A549 (cell line): ENCODE data around the gene FAM3A. TPM values are rescaled to one million over a fixed set of nuclear protein-coding genes. Genes with fewer than 3 reads are reported as not detected.
"Not testable (repeated sequence)": the region's sequence is repeated elsewhere in the genome, so short reads cannot be mapped to it uniquely, and the experiment has no call there.

Source experiments
- ATAC-seq, 2 experiments: fragments of 200-7000 bp in 1 of 2; fragments of >200 bp in 1 of 2; cut with Nextera tagmentation in 1 of 2; cut with Tn5 transposase in 1 of 2; 3 replicates each; pipeline versions ENCODE4 v1.8.0 to v1.9.1; 2018 to 2020; ENCODE audit warnings: mild to moderate bottlenecking in 1 of 2, moderate library complexity in 1 of 2
- CTCF ChIA-PET: fragments of 300-600 bp; sonication (Branson Sonifier 250); formaldehyde crosslinking; extraction: SDS; loops from one replicate; lab custom pipeline; 2021; ENCODE audit warnings: antibody characterized with exemption, inconsistent platforms; lab: Yijun Ruan, JAX
- POLR2A ChIA-PET: fragments of 350-600 bp; formaldehyde crosslinking; extraction: SDS; loops from one replicate; lab custom pipeline; 2021; ENCODE audit warnings: antibody characterized with exemption, inconsistent platforms; lab: Yijun Ruan, JAX
- DNase-seq, 2 experiments: peaks; one replicate each; pipeline versions ENCODE4 v3.0.0 to v3.0.0-alpha.2; 2011 to 2016; ENCODE audit warnings: low read depth in 1 of 2, low spot score in 1 of 2
- FAIRE-seq: peaks from 2 replicates; lab custom pipeline; 2011; peaks lifted over from hg19 to GRCh38; lab: Jason Lieb, UNC
- H3K27ac ChIP-seq, 2 experiments: fragments of >200 bp; sonication (Bioruptor Twin); formaldehyde crosslinking; 3 replicates each; pipeline ENCODE4 v1.5.1; 2016 to 2017
- H3K4me1 ChIP-seq: fragments of >200 bp; sonication (Bioruptor Twin); formaldehyde crosslinking; 3 replicates; pipeline ENCODE4 v1.6.1; 2016
- H3K4me2 ChIP-seq: fragments of >200 bp; sonication (Bioruptor Twin); formaldehyde crosslinking; 3 replicates; pipeline ENCODE4 v1.6.1; 2016
- H3K4me3 ChIP-seq: fragments of >200 bp; sonication (Bioruptor Twin); formaldehyde crosslinking; 3 replicates; pipeline ENCODE4 v1.5.1; 2016
- H3K9me3 ChIP-seq: fragments of >200 bp; sonication (Bioruptor Twin); formaldehyde crosslinking; 3 replicates; pipeline ENCODE4 v1.6.1; 2016
- HOXA7 ChIP-seq: fragments of 250-450 bp; sonication (Bioruptor Pico); IDR thresholded peaks from 2 replicates; pipeline ENCODE4 v1.5.0; 2020; ENCODE audit warnings: mild to moderate bottlenecking, moderate library complexity
- JUN ChIP-seq, 2 experiments: fragments of >200 bp; sonication (Bioruptor Twin); formaldehyde crosslinking; IDR thresholded peaks; 2 replicates in 1 of 2; 3 replicates in 1 of 2; pipeline ENCODE4 v1.6.1; 2016 to 2017
- MYC ChIP-seq: IDR thresholded peaks from 2 replicates; pipeline ENCODE4 v1.6.1; 2012; ENCODE audit warnings: mild to moderate bottlenecking, inconsistent platforms, low read length, improper control_type of control experiment, borderline replicate concordance
- PHF8 ChIP-seq: fragments of 200-600 bp; sonication (generic); IDR thresholded peaks from 2 replicates; pipeline ENCODE4 v1.6.1; 2016; ENCODE audit warnings: low read depth, mild to moderate bottlenecking, antibody characterized with exemption, moderate library complexity, borderline replicate concordance
- POLR2A ChIP-seq: IDR thresholded peaks from 2 replicates; pipeline ENCODE4 v1.6.1; 2012; ENCODE audit warnings: mild to moderate bottlenecking, low read length
- POLR2AphosphoS2 ChIP-seq: conservative IDR thresholded peaks from 2 replicates; pipeline ENCODE4 v1.6.1; 2012; ENCODE audit warnings: low read length, improper control_type of control experiment, inconsistent platforms
- WGBS: methylation state at CpG from one replicate; pipeline ENCODE4 v1.1.6; 2017; ENCODE audit errors: missing lambda C conversion rate; 5-methylcytosine and 5-hydroxymethylcytosine counted together
- polyA minus RNA-seq: library from RNA; depleted of rRNA, polyadenylated mRNA; stranded (reverse); fragments of >200 nt; gene quantifications from 2 replicates; pipeline ENCODE4 v1.2.3, GENCODE V29; 2011; rRNA and poly(A)+ RNA removed
- polyA plus RNA-seq, 4 experiments: library from polyadenylated mRNA; depleted of rRNA in 3 of 4; stranded (reverse); fragments of >200 nt; fragmentation: RNase III in 1 of 4; extraction: RNeasy Plus Mini Kit Qiagen cat#74134 plus additional on column Dnase treatment in 1 of 4; gene quantifications; 2 replicates in 3 of 4; 3 replicates in 1 of 4; pipeline ENCODE4 v1.2.3, GENCODE V29; 2011 to 2017
- TF ChIP-seq, protein P1 (sequence below): fragments of >200 bp; sonication (Bioruptor Twin); formaldehyde crosslinking; IDR thresholded peaks from 3 replicates; pipeline ENCODE4 v1.6.1; 2016
- TF ChIP-seq, protein P2 (sequence below): fragments of 450-650 bp; IDR thresholded peaks from 2 replicates; pipeline ENCODE4 v1.6.1; 2014; ENCODE audit warnings: antibody characterized with exemption
- TF ChIP-seq, protein P3 (sequence below): IDR thresholded peaks from 2 replicates; pipeline ENCODE4 v1.6.1; 2012; ENCODE audit warnings: low read depth, borderline replicate concordance

Gene FAM3A
- 18.6 and 21.7 TPM in 2 replicates for polyA plus RNA-seq (2011; rRNA removed)
- 47.8 and 55.1 TPM in 2 replicates for polyA plus RNA-seq (2012; cell fraction: cytosol; rRNA removed)
- polyA plus RNA-seq (2012; cell fraction: nucleus; rRNA removed), result 93.9 and 105 TPM in 2 replicates
- 33.2 to 40.6 TPM (median 36.7 TPM) in 3 replicates for polyA plus RNA-seq (2017; fragmentation: RNase III; extraction: RNeasy Plus Mini Kit Qiagen cat#74134 plus additional on column Dnase treatment)
- polyA minus RNA-seq, result 16.1 and 21.8 TPM in 2 replicates

- peak; percentile 97 for FAIRE-seq
- H3K4me1 ChIP-seq, result peaks cover 10% of the 10 kb centered on the region; the same call in 2 of the 3 replicates
- H3K4me3 ChIP-seq, result peak within 1 kb of the TSS; percentile 69
- H3K27ac ChIP-seq, result peak within 1 kb of the TSS; percentile 86 to 91
- ChIA-PET CTCF (interaction anchor here (1.6 to 2.4 kb wide), 3 partner anchors 10 to 143 kb away, joined by 3 to 8 read pairs (median 5); no protein-coding TSS in a partner anchor), POLR2A (interaction anchor here (0.6 to 1.3 kb wide), 5 partner anchors 9 to 143 kb away, joined by 3 to 6 read pairs (median 4); partner anchors contain the start of gene SLC10A3)
- peak within 1 kb of the TSS; percentile 79 for H3K4me2 ChIP-seq
- 13% methylated on average over 3 of the region's 59 CpGs for WGBS
- TF ChIP-seq, protein P1, sequence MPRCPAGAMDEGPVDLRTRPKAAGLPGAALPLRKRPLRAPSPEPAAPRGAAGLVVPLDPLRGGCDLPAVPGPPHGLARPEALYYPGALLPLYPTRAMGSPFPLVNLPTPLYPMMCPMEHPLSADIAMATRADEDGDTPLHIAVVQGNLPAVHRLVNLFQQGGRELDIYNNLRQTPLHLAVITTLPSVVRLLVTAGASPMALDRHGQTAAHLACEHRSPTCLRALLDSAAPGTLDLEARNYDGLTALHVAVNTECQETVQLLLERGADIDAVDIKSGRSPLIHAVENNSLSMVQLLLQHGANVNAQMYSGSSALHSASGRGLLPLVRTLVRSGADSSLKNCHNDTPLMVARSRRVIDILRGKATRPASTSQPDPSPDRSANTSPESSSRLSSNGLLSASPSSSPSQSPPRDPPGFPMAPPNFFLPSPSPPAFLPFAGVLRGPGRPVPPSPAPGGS, result peak; percentile 51; the same call in 1 of the 3 replicates
- TF ChIP-seq MYC (no peak), PHF8 (peak; percentile 73; the same call in 1 of the 2 replicates), HOXA7 (CRISPR knock-in tag) (no peak), POLR2AphosphoS2 (peak; percentile 84; the same call in 1 of the 2 replicates), POLR2A (peak; percentile 76), JUN (IDR thresholded peaks at IDR 0.05) (peak in 1 of 2 experiments; percentile 49; a peak in 1 of 5 replicates)
- TF ChIP-seq, protein P2, sequence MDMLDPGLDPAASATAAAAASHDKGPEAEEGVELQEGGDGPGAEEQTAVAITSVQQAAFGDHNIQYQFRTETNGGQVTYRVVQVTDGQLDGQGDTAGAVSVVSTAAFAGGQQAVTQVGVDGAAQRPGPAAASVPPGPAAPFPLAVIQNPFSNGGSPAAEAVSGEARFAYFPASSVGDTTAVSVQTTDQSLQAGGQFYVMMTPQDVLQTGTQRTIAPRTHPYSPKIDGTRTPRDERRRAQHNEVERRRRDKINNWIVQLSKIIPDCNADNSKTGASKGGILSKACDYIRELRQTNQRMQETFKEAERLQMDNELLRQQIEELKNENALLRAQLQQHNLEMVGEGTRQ, result no peak
- TF ChIP-seq, protein P3, sequence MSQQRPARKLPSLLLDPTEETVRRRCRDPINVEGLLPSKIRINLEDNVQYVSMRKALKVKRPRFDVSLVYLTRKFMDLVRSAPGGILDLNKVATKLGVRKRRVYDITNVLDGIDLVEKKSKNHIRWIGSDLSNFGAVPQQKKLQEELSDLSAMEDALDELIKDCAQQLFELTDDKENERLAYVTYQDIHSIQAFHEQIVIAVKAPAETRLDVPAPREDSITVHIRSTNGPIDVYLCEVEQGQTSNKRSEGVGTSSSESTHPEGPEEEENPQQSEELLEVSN, result 0 out of 2 replicates have a peak, but pooled peaks have one; percentile 35
- peak; percentile 45 to 92 for DNase-seq
- peak; percentile 84 to 92 for ATAC-seq
- H3K9me3 ChIP-seq, result no peaks in the 10 kb centered on the region
These were observed at the start of gene FAM3A for GRCh38 chrX:154515966-154516655. Gene FAM3A, minus strand, starts transcription at chrX:154516232. Its CDS starts 460 bp downstream, at chrX:154515772.

DNA sequence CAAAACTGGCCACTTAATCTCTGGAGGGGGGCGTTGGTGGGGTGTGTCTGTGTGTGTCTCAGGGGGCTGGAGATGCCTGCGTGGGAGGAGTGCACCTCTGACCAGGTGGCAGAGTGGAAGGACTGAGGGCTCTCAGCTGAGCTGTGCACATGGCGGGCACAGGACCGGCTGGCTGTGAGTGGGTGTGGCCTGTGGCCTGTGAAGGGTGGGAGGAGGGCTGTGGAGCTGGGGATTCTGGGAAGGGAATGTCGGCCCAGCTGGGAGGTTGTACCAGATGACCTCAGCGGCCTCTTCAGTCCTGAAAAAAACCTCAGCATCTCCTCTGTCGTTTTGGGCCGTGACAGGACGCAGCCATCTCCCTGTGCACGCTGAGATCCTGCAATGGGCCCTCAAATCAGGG, 46.3 kb upstream of the FAM3A start:
- no CpG with 5 or more reads among the region's 10 CpGs for WGBS
- DNase-seq, H3K4me1 ChIP-seq, POLR2A ChIA-PET, H3K9me3 ChIP-seq, CTCF ChIA-PET, H3K4me2 ChIP-seq, H3K27ac ChIP-seq, FAIRE-seq, H3K4me3 ChIP-seq: not testable (repeated sequence)
- peak in 1 of 2 experiments; percentile 58; a peak in 2 of 6 replicates for ATAC-seq

DNA sequence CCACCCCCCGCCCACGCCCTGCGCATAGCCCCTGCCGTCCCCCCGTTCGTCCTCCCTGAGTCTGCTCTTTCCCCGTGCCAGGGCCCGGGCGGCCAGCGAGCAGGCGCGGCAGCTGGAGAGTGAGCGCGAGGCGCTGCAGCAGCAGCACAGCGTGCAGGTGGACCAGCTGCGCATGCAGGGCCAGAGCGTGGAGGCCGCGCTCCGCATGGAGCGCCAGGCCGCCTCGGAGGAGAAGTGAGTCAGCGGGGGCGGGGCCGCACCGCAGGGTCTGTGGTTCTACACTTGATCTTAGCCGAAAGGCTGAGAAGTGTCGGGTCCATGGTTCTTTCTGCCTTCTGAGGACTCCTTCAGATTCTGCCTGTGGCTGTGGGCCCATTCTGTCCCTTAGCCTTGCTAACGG, 44.3 kb upstream of the FAM3A start:
- ATAC-seq, DNase-seq, CTCF ChIA-PET, H3K4me2 ChIP-seq, H3K4me3 ChIP-seq, FAIRE-seq, H3K4me1 ChIP-seq, H3K9me3 ChIP-seq, H3K27ac ChIP-seq, POLR2A ChIA-PET: not testable (repeated sequence)
- WGBS, result 93% methylated on average over 8 of the region's 31 CpGs

DNA sequence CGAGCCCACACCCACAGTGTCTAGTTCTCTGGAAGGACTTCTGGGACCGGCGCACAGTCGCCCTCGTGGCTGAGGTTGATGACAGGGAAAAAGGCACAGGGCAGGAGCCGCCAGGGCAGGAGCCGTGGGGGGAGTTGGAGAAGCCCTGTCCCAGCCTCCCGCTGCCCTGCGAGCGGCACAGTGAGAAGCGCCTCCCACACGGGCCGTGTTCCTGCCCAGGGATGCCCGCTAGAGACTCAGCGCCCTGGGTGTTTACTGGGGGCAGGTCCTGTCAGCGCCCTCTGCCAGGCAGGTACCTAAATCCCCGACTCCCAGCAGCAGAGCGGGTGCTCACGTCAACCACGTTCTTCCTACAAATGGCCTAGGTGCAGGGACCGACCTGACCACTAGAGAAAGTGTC, 42.9 kb upstream of the FAM3A start:
- FAIRE-seq, H3K4me2 ChIP-seq, POLR2A ChIA-PET, H3K9me3 ChIP-seq, CTCF ChIA-PET, DNase-seq, H3K4me3 ChIP-seq, H3K27ac ChIP-seq, H3K4me1 ChIP-seq: not testable (repeated sequence)
- ATAC-seq, result peak in 1 of 2 experiments; percentile 18; a peak in 1 of 6 replicates
- 86% methylated on average over 6 of the region's 21 CpGs for WGBS

GRCh38 chrX:154558060-154558690, 42.1 kb upstream of the FAM3A start:
- H3K4me2 ChIP-seq, H3K4me1 ChIP-seq, H3K4me3 ChIP-seq, CTCF ChIA-PET, H3K27ac ChIP-seq, DNase-seq, H3K9me3 ChIP-seq, FAIRE-seq, ATAC-seq, POLR2A ChIA-PET: not testable (repeated sequence)
- 88% methylated on average over 5 of the region's 24 CpGs for WGBS

DNA sequence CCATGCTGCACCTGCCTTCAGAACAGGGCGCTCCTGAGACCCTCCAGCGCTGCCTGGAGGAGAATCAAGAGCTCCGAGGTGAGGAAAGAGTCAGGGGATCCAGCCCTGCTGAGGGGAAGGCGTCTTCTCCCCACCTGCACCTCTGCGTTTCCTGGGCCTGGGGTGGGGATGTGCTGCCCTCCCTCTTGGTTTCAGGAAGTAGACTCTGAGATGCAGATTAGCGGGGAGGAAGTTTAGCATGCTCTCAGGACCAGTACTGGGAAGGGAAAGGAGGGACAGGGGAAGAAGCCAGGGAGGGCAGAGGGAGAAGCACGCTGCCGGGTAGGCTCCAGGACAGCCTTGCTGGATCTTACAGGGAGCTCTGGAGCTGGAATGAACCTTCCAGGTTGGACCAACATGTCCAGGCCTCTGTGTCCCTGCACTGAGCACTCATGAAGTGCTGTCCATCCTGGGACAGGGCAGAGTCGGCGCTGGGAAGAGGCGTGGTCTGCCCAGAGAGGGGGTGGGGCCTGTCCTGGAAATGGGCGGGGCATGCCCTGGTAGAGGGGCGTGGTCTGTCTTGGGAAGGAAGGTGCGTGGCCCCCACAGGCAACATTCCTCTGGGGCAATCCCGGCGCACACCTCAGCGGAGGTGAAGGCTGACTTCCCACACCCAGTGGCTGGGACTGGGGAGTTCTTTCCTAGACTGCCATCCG, 36.2 kb upstream of the FAM3A start:
- CTCF ChIA-PET, H3K27ac ChIP-seq, H3K4me2 ChIP-seq, H3K9me3 ChIP-seq, DNase-seq, H3K4me3 ChIP-seq, POLR2A ChIA-PET: not testable (repeated sequence)
- H3K4me1 ChIP-seq, result peaks cover 15% of the 10 kb centered on the region; the same call in 2 of the 3 replicates
- WGBS, result 98% methylated on average over 8 of the region's 18 CpGs
- ATAC-seq (peak in 1 of 2 experiments; percentile 49; a peak in 3 of 6 replicates), FAIRE-seq (peak; percentile 85)
